ENCODE measurements around the gene JAZF1. TPM values are rescaled to one million over a fixed set of nuclear protein-coding genes. Genes with fewer than 3 reads are reported as not detected.

Gene JAZF1
- 11.4 TPM for polyA plus RNA-seq
- long read RNA-seq, donor 1, transcript JAZF1-201 (5 exons, 3,125 nt) = major isoform, 7 of 7 reads
- long read RNA-seq, donor 1, partial matches to known transcripts = 0 of 7 reads
- long read RNA-seq, donor 1, other reads (novel, unspliced or antisense) = 0 of 7 reads
- long read RNA-seq, donor 2, transcript JAZF1-201 (5 exons, 3,125 nt) = major isoform, 5 of 5 reads
- long read RNA-seq, donor 2, partial matches to known transcripts = 0 of 5 reads
- long read RNA-seq, donor 2, other reads (novel, unspliced or antisense) = 0 of 5 reads
- long read RNA-seq, donor 3, transcript JAZF1-201 (5 exons, 3,125 nt) = major isoform, 5 of 6 reads
- long read RNA-seq, donor 3, partial matches to known transcripts = 0 of 6 reads
- long read RNA-seq, donor 3, other reads (novel, unspliced or antisense) = 0 of 6 reads
- long read RNA-seq, donor 4 = 0 reads
- long read RNA-seq, donor 5, partial matches to known transcripts = 0 of 3 reads
- long read RNA-seq, donor 5, other reads (novel, unspliced or antisense) = 0 of 3 reads
- long read RNA-seq, donor 6, transcript JAZF1-201 (5 exons, 3,125 nt) = major isoform, 5 of 5 reads
- long read RNA-seq, donor 6, partial matches to known transcripts = 0 of 5 reads
- long read RNA-seq, donor 6, other reads (novel, unspliced or antisense) = 0 of 5 reads
- long read RNA-seq, donor 7, transcript JAZF1-201 (5 exons, 3,125 nt) = major isoform, 5 of 5 reads
- long read RNA-seq, donor 7, partial matches to known transcripts = 0 of 5 reads
- long read RNA-seq, donor 7, other reads (novel, unspliced or antisense) = 0 of 5 reads
- long read RNA-seq, donor 8, transcript JAZF1-201 (5 exons, 3,125 nt) = major isoform, 6 of 6 reads
- long read RNA-seq, donor 8, partial matches to known transcripts = 0 of 6 reads
- long read RNA-seq, donor 8, other reads (novel, unspliced or antisense) = 0 of 6 reads
- long read RNA-seq, donor 9, transcript JAZF1-201 (5 exons, 3,125 nt) = major isoform, 5 of 5 reads
- long read RNA-seq, donor 9, partial matches to known transcripts = 0 of 5 reads
- long read RNA-seq, donor 9, other reads (novel, unspliced or antisense) = 0 of 5 reads
- long read RNA-seq, donor 10, partial matches to known transcripts = 0 of 3 reads
- long read RNA-seq, donor 10, other reads (novel, unspliced or antisense) = 0 of 3 reads
- long read RNA-seq, donor 11, transcript JAZF1-201 (5 exons, 3,125 nt) = major isoform, 5 of 5 reads
- long read RNA-seq, donor 11, partial matches to known transcripts = 0 of 5 reads
- long read RNA-seq, donor 11, other reads (novel, unspliced or antisense) = 0 of 5 reads

GRCh38 chr7:28180364-28181147 lies at the start of gene JAZF1:
JAZF1 (minus strand) TSS chr7:28180795.
- Histone ChIP-seq H3K27me3 (ENCODE audit: control insufficient read depth, insufficient read depth, low read length) (peaks cover 20% of the 10 kb centered on the region), H3K4me3 (ENCODE audit: low read length) (peak within 1 kb of the TSS; percentile 63), H3K4me1 (ENCODE audit: control insufficient read depth, insufficient read depth, low read length) (no peaks in the 10 kb centered on the region), H3K9me3 (ENCODE audit: control insufficient read depth, low read depth, low read length) (no peaks in the 10 kb centered on the region), H3K36me3 (ENCODE audit: control insufficient read depth, insufficient read depth, low read length) (no peaks in the 10 kb centered on the region), H3K27ac (ENCODE audit: low read length) (no peak within 1 kb of the TSS)
- DNase-seq = peak; percentile 33 to 60
- whole genome bisulfite sequencing (ENCODE audit: insufficient coverage, low lambda C conversion rate) = 20% methylated on average over 1 of the region's 64 CpGs

GRCh38 chr7:28230261-28230660 lies 49.7 kb upstream of the JAZF1 start:
- Histone ChIP-seq H3K27me3 (ENCODE audit: control insufficient read depth, insufficient read depth, low read length) (no peaks in the 10 kb centered on the region), H3K36me3 (ENCODE audit: control insufficient read depth, insufficient read depth, low read length) (no peaks in the 10 kb centered on the region), H3K4me3 (ENCODE audit: low read length) (no peak overlapping the region), H3K9me3 (ENCODE audit: control insufficient read depth, low read depth, low read length) (no peaks in the 10 kb centered on the region), H3K27ac (ENCODE audit: low read length) (no peak overlapping the region), H3K4me1 (ENCODE audit: control insufficient read depth, insufficient read depth, low read length) (no peaks in the 10 kb centered on the region)
- WGBS (ENCODE audit: insufficient coverage, low lambda C conversion rate) = no CpG with 5 or more reads among the region's 7 CpGs
- DNase-seq = peak; percentile 37 to 76

- Histone ChIP-seq H3K27ac (ENCODE audit: low read length) (no peak overlapping the region), H3K4me3 (ENCODE audit: low read length) (no peak overlapping the region), H3K4me1 (ENCODE audit: control insufficient read depth, insufficient read depth, low read length) (no peaks in the 10 kb centered on the region), H3K36me3 (ENCODE audit: control insufficient read depth, insufficient read depth, low read length) (no peaks in the 10 kb centered on the region), H3K9me3 (ENCODE audit: control insufficient read depth, low read depth, low read length) (no peaks in the 10 kb centered on the region), H3K27me3 (ENCODE audit: control insufficient read depth, insufficient read depth, low read length) (peaks cover 3% of the 10 kb centered on the region)
- WGBS (ENCODE audit: insufficient coverage, low lambda C conversion rate) = 100% methylated on average over 1 of the region's 2 CpGs
- peak in 1 of 2 donors; percentile 24 for DNase-seq
Observed at GRCh38 chr7:28228396-28228795, 47.8 kb upstream of the JAZF1 start.

- peaks cover 5% of the 10 kb centered on the region for H3K27me3 ChIP-seq (ENCODE audit: control insufficient read depth, insufficient read depth, low read length)
- no peak overlapping the region for H3K27ac ChIP-seq (ENCODE audit: low read length)
- no peak for DNase-seq
- no CpG with 5 or more reads among the region's 1 CpG for WGBS (ENCODE audit: insufficient coverage, low lambda C conversion rate)
- H3K36me3 ChIP-seq (ENCODE audit: control insufficient read depth, insufficient read depth, low read length) = no peaks in the 10 kb centered on the region
- no peaks in the 10 kb centered on the region for H3K4me1 ChIP-seq (ENCODE audit: control insufficient read depth, insufficient read depth, low read length)
- no peaks in the 10 kb centered on the region for H3K9me3 ChIP-seq (ENCODE audit: control insufficient read depth, low read depth, low read length)
- no peak overlapping the region for H3K4me3 ChIP-seq (ENCODE audit: low read length)
Observed at GRCh38 chr7:28226003-28226402, 45.4 kb upstream of the JAZF1 start.

GRCh38 chr7:28225576-28225975 lies 45.0 kb upstream of the JAZF1 start:
- Histone ChIP-seq H3K4me3 (ENCODE audit: low read length) (no peak overlapping the region), H3K27me3 (ENCODE audit: control insufficient read depth, insufficient read depth, low read length) (peaks cover 5% of the 10 kb centered on the region), H3K27ac (ENCODE audit: low read length) (no peak overlapping the region), H3K4me1 (ENCODE audit: control insufficient read depth, insufficient read depth, low read length) (no peaks in the 10 kb centered on the region), H3K36me3 (ENCODE audit: control insufficient read depth, insufficient read depth, low read length) (no peaks in the 10 kb centered on the region), H3K9me3 (ENCODE audit: control insufficient read depth, low read depth, low read length) (no peaks in the 10 kb centered on the region)
- no peak for DNase-seq
- 50% methylated on average over 1 of the region's 4 CpGs for WGBS (ENCODE audit: insufficient coverage, low lambda C conversion rate)

GRCh38 chr7:28224675-28225074 lies 44.1 kb upstream of the JAZF1 start:
- no peak overlapping the region for H3K27ac ChIP-seq (ENCODE audit: low read length)
- no peaks in the 10 kb centered on the region for H3K36me3 ChIP-seq (ENCODE audit: control insufficient read depth, insufficient read depth, low read length)
- no peaks in the 10 kb centered on the region for H3K4me1 ChIP-seq (ENCODE audit: control insufficient read depth, insufficient read depth, low read length)
- no CpG with 5 or more reads among the region's 1 CpG for WGBS (ENCODE audit: insufficient coverage, low lambda C conversion rate)
- H3K4me3 ChIP-seq (ENCODE audit: low read length) = no peak overlapping the region
- H3K27me3 ChIP-seq (ENCODE audit: control insufficient read depth, insufficient read depth, low read length) = peaks cover 5% of the 10 kb centered on the region
- no peaks in the 10 kb centered on the region for H3K9me3 ChIP-seq (ENCODE audit: control insufficient read depth, low read depth, low read length)
- DNase-seq = no peak

- H3K9me3 ChIP-seq (ENCODE audit: control insufficient read depth, low read depth, low read length) = no peaks in the 10 kb centered on the region
- H3K36me3 ChIP-seq (ENCODE audit: control insufficient read depth, insufficient read depth, low read length) = no peaks in the 10 kb centered on the region
- no peaks in the 10 kb centered on the region for H3K4me1 ChIP-seq (ENCODE audit: control insufficient read depth, insufficient read depth, low read length)
- DNase-seq = no peak
- H3K4me3 ChIP-seq (ENCODE audit: low read length) = no peak overlapping the region
- peaks cover 5% of the 10 kb centered on the region for H3K27me3 ChIP-seq (ENCODE audit: control insufficient read depth, insufficient read depth, low read length)
- no peak overlapping the region for H3K27ac ChIP-seq (ENCODE audit: low read length)
- no CpG with 5 or more reads among the region's 1 CpG for WGBS (ENCODE audit: insufficient coverage, low lambda C conversion rate)
Observed at GRCh38 chr7:28224172-28224571, 43.6 kb upstream of the JAZF1 start.

GRCh38 chr7:28222636-28223035 lies 42.0 kb upstream of the JAZF1 start:
- Histone ChIP-seq H3K9me3 (ENCODE audit: control insufficient read depth, low read depth, low read length) (no peaks in the 10 kb centered on the region), H3K27ac (ENCODE audit: low read length) (no peak overlapping the region)
- WGBS (ENCODE audit: insufficient coverage, low lambda C conversion rate) = 29% methylated on average over 2 of the region's 3 CpGs

GRCh38 chr7:28219793-28220192 lies 39.2 kb upstream of the JAZF1 start:
- Histone ChIP-seq H3K4me1 (ENCODE audit: control insufficient read depth, insufficient read depth, low read length) (no peaks in the 10 kb centered on the region), H3K9me3 (ENCODE audit: control insufficient read depth, low read depth, low read length) (no peaks in the 10 kb centered on the region), H3K27ac (ENCODE audit: low read length) (no peak overlapping the region), H3K4me3 (ENCODE audit: low read length) (no peak overlapping the region), H3K36me3 (ENCODE audit: control insufficient read depth, insufficient read depth, low read length) (no peaks in the 10 kb centered on the region), H3K27me3 (ENCODE audit: control insufficient read depth, insufficient read depth, low read length) (peaks cover 5% of the 10 kb centered on the region)
- DNase-seq = no peak

More at GRCh38 chr7:28222636-28223035, 42.0 kb upstream of the JAZF1 start:
- H3K4me1 ChIP-seq (ENCODE audit: control insufficient read depth, insufficient read depth, low read length) = no peaks in the 10 kb centered on the region
- H3K27me3 ChIP-seq (ENCODE audit: control insufficient read depth, insufficient read depth, low read length) = peaks cover 5% of the 10 kb centered on the region
- no peak overlapping the region for H3K4me3 ChIP-seq (ENCODE audit: low read length)
- DNase-seq = peak in 1 of 2 donors; percentile 6
- no peaks in the 10 kb centered on the region for H3K36me3 ChIP-seq (ENCODE audit: control insufficient read depth, insufficient read depth, low read length)

Data from large intestine (tissue), 12 donors.